DND-41 (cell line): ENCODE measurements around the gene BTBD18.
"Not testable (repeated sequence)": the region's sequence is repeated elsewhere in the genome, so short reads cannot be mapped to it uniquely, and the experiment has no call there.

Experiments used
- ATAC-seq: fragments of 200-7000 bp; cut with Tn5 transposase; 3 replicates; pipeline ENCODE4 v1.9.1; 2021; ENCODE audit warnings: low read depth; ENCODE audit not compliant: insufficient read depth
- DNase-seq: peaks from one replicate; pipeline ENCODE4 v3.0.0-alpha.2; 2020
- H2AFZ ChIP-seq: 2 replicates; pipeline ENCODE4 v1.6.0; 2012; ENCODE audit warnings: low read depth, low read length
- H3K27ac ChIP-seq: 2 replicates; pipeline ENCODE4 v1.5.1; 2012; ENCODE audit warnings: low read length, inconsistent platforms
- H3K27me3 ChIP-seq: fragments of 200-600 bp; sonication (generic); 2 replicates; pipeline ENCODE4 v1.6.0; 2012; ENCODE audit warnings: low read length, mild to moderate bottlenecking, inconsistent platforms; ENCODE audit not compliant: insufficient read depth, poor library complexity
- H3K36me3 ChIP-seq: 2 replicates; pipeline ENCODE4 v1.5.1; 2012; ENCODE audit warnings: low read length, inconsistent platforms; ENCODE audit not compliant: insufficient read depth
- H3K4me1 ChIP-seq: 2 replicates; pipeline ENCODE4 v1.5.1; 2012; ENCODE audit warnings: mild to moderate bottlenecking, low read length; ENCODE audit not compliant: insufficient read depth
- H3K4me2 ChIP-seq: 2 replicates; pipeline ENCODE4 v1.6.0; 2012; ENCODE audit warnings: mild to moderate bottlenecking, moderate library complexity, low read length, inconsistent platforms; ENCODE audit not compliant: insufficient read depth
- H3K4me3 ChIP-seq, 2 experiments: fragments of 200-600 bp in 1 of 2; shearing (Covaris generic) in 1 of 2; 2 replicates each; pipeline ENCODE4 v1.5.1; 2012 to 2016; ENCODE audit warnings: inconsistent platforms in 2 of 2, low read length in 2 of 2, mild to moderate bottlenecking in 2 of 2, low read depth in 1 of 2, moderate library complexity in 1 of 2
- H3K79me2 ChIP-seq: 2 replicates; pipeline ENCODE4 v1.6.0; 2012; ENCODE audit warnings: low read length, inconsistent platforms; ENCODE audit not compliant: insufficient read depth
- H3K9ac ChIP-seq: 2 replicates; pipeline ENCODE4 v1.6.0; 2012; ENCODE audit warnings: low read depth, mild to moderate bottlenecking, inconsistent platforms, low read length, moderate library complexity
- H3K9me3 ChIP-seq: 2 replicates; pipeline ENCODE4 v1.5.1; 2012; ENCODE audit warnings: low read length, moderate library complexity, mild to moderate bottlenecking, inconsistent platforms; ENCODE audit not compliant: insufficient read depth, severe bottlenecking
- H4K20me1 ChIP-seq: 2 replicates; pipeline ENCODE4 v1.6.0; 2012; ENCODE audit warnings: low read length; ENCODE audit not compliant: insufficient read depth
- EZH2 ChIP-seq: IDR thresholded peaks from 3 replicates; pipeline ENCODE4 v1.6.1; 2012; ENCODE audit warnings: borderline replicate concordance, low read depth, mild to moderate bottlenecking, moderate library complexity, low read length, inconsistent platforms; ENCODE audit not compliant: severe bottlenecking
- TF ChIP-seq, protein P1 (sequence below): IDR thresholded peaks from 2 replicates; pipeline ENCODE4 v1.5.1; 2012; ENCODE audit warnings: borderline replicate concordance, low read length, moderate library complexity, mild to moderate bottlenecking; ENCODE audit not compliant: poor library complexity, severe bottlenecking; ENCODE audit errors: extremely low read depth

Gene BTBD18

DNA sequence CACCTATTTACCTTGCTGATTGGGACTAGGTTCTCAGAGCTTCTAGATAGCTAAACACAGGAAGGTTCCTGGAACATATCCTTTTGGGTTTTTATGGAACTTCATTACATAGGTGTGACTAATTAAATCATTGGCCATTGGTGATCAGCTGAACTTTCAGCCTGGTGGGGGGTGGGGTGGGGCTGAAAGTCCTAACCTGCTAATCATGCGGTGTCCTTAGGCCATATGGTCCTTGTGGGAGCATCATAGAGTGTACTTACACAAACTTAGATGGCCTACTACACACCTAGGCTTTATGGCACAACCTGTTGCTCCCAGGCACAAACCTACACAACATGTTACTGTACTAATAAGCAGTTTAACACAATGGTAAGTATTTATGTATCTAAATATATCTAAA, 19.0 kb downstream of the BTBD18 start:
- Histone ChIP-seq H3K9me3 (no peaks in the 10 kb centered on the region), H2AFZ (no peak overlapping the region), H3K4me2 (no peak overlapping the region), H3K36me3 (peaks cover 21% of the 10 kb centered on the region), H3K4me1 (no peaks in the 10 kb centered on the region), H3K79me2 (peaks cover 90% of the 10 kb centered on the region), H3K27me3 (no peaks in the 10 kb centered on the region), H3K4me3 (no peak overlapping the region), H3K9ac (no peak overlapping the region), H3K27ac (no peak overlapping the region), H4K20me1 (peaks cover 20% of the 10 kb centered on the region; the same call in 1 of the 2 replicates)
- no peak for ATAC-seq
- DNase-seq, result no peak
- no peak for TF ChIP-seq EZH2
- TF ChIP-seq, protein P1, sequence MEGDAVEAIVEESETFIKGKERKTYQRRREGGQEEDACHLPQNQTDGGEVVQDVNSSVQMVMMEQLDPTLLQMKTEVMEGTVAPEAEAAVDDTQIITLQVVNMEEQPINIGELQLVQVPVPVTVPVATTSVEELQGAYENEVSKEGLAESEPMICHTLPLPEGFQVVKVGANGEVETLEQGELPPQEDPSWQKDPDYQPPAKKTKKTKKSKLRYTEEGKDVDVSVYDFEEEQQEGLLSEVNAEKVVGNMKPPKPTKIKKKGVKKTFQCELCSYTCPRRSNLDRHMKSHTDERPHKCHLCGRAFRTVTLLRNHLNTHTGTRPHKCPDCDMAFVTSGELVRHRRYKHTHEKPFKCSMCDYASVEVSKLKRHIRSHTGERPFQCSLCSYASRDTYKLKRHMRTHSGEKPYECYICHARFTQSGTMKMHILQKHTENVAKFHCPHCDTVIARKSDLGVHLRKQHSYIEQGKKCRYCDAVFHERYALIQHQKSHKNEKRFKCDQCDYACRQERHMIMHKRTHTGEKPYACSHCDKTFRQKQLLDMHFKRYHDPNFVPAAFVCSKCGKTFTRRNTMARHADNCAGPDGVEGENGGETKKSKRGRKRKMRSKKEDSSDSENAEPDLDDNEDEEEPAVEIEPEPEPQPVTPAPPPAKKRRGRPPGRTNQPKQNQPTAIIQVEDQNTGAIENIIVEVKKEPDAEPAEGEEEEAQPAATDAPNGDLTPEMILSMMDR, result no peak

DNA sequence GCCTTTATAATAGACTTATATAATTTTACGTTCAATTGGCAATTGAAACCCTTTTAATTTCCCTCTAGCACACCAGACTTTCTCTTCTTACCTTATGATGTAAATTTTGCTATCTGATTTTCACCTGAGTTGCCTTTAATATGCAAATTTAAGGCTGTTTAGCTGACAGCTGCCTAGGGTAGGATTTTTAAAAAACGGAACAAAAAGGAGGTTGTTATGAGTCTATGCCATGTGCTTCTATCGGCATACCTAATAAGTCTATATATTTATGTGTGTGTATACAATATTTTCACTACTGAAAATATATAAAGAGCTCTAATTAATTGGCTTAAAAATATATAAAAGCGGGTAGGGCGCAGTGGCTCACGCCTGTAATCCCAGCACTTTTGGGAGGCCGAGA, 22.1 kb downstream of the BTBD18 start:
- no peak overlapping the region for H3K4me2 ChIP-seq
- no peak for ATAC-seq
- H3K9ac ChIP-seq, result no peak overlapping the region
- peaks cover 30% of the 10 kb centered on the region; the same call in 1 of the 2 replicates for H4K20me1 ChIP-seq
- no peaks in the 10 kb centered on the region for H3K4me1 ChIP-seq
- no peak overlapping the region for H3K27ac ChIP-seq
- no peak overlapping the region for H3K4me3 ChIP-seq
- peaks cover 26% of the 10 kb centered on the region for H3K36me3 ChIP-seq
- TF ChIP-seq, protein P1, result no peak
- no peak for TF ChIP-seq EZH2
- H3K9me3 ChIP-seq, result no peaks in the 10 kb centered on the region
- DNase-seq, result no peak
- no peaks in the 10 kb centered on the region for H3K27me3 ChIP-seq
- no peak overlapping the region for H2AFZ ChIP-seq
- H3K79me2 ChIP-seq, result peaks cover 97% of the 10 kb centered on the region

DNA sequence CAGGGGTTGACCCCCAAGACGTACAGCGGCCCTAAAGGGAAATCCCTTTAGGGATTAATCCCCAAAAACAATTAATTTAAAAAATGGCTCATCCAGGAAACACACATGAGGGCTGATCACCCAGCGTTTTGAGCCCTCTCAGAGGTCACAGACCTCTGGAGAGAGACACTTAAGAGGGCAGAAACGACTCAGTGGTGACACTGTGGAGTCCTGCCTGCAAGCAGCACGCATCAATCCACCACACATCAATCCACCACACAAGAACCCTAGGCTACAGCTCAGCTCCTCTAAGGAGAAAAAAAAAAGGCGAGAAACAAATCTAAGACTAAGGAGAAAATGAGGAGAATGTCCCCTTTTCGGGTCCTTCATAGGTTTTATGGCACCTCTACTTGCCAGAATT, 22.8 kb downstream of the BTBD18 start:
- Histone ChIP-seq H3K27me3 (no peaks in the 10 kb centered on the region), H3K79me2 (peaks cover 97% of the 10 kb centered on the region), H3K9me3 (no peaks in the 10 kb centered on the region), H3K4me1 (no peaks in the 10 kb centered on the region), H3K4me2 (no peak overlapping the region), H2AFZ (no peak overlapping the region), H4K20me1 (peaks cover 36% of the 10 kb centered on the region; the same call in 1 of the 2 replicates), H3K27ac (no peak overlapping the region), H3K4me3 (no peak overlapping the region), H3K36me3 (peaks cover 26% of the 10 kb centered on the region), H3K9ac (no peak overlapping the region)
- TF ChIP-seq, protein P1, result no peak
- TF ChIP-seq EZH2, result no peak
- no peak for DNase-seq
- ATAC-seq, result no peak

DNA sequence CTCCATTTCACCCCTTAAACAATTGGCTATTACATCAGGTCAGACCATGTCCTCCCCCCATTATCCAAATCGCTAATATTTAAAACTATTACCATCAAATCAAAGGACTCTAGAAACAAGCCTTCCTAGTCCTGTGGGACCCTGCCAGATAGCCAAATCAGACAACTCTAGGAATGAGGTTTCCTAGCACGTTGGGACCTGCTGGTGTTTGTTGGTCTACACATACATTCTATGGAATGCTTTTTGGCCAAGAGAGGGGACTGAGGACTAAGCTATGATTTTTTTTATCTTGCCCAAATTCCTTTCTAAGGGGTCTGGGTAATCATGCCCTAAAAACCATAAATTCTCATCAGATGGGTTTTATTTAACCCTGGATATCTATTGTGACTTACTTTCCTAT, 24.4 kb downstream of the BTBD18 start:
- TF ChIP-seq EZH2, result no peak
- TF ChIP-seq, protein P1, result no peak
- H4K20me1 ChIP-seq, result peaks cover 38% of the 10 kb centered on the region; the same call in 1 of the 2 replicates
- H3K4me1 ChIP-seq, result no peaks in the 10 kb centered on the region
- H3K27me3 ChIP-seq, result no peaks in the 10 kb centered on the region
- H3K9ac ChIP-seq, result no peak overlapping the region
- no peak overlapping the region for H3K27ac ChIP-seq
- H3K4me3 ChIP-seq, result no peak overlapping the region
- H3K36me3 ChIP-seq, result peaks cover 23% of the 10 kb centered on the region
- no peaks in the 10 kb centered on the region for H3K9me3 ChIP-seq
- ATAC-seq (no peak), DNase-seq (no peak)
- no peak overlapping the region for H2AFZ ChIP-seq
- no peak overlapping the region for H3K4me2 ChIP-seq
- H3K79me2 ChIP-seq, result peaks cover 96% of the 10 kb centered on the region

DNA sequence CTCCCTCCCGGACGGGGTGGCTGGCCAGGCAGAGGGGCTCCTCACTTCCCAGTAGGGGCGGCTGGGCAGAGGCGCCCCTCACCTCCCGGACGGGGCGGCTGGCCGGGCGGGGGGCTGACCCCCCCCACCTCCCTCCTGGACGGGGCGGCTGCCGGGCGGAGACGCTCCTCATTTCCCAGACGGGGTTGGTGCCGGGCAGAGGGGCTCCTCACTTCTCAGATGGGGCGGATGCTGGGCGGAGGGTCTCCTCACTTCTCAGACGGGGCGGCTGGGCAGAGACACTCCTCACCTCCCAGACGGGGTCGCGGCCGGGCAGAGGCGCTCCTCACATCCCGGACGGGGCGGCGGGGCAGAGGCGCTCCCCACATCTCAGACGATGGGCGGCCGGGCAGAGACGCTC, 34.9 kb downstream of the BTBD18 start:
- not testable (repeated sequence) for ATAC-seq, H3K27me3 ChIP-seq, H3K9ac ChIP-seq, H3K27ac ChIP-seq, DNase-seq, H3K9me3 ChIP-seq, H3K4me2 ChIP-seq, H3K4me3 ChIP-seq, H2AFZ ChIP-seq
- H3K79me2 ChIP-seq, result peaks cover 76% of the 10 kb centered on the region
- peaks cover 28% of the 10 kb centered on the region; the same call in 1 of the 2 replicates for H4K20me1 ChIP-seq
- H3K36me3 ChIP-seq, result peaks cover 49% of the 10 kb centered on the region
- peaks cover 19% of the 10 kb centered on the region for H3K4me1 ChIP-seq
